NCI-H2196 treated with DMSO at 0.1 percent for 48 hours (cell line): ENCODE results near the gene ESYT2.

Experiments
- DNase-seq: peaks from one replicate; lab custom pipeline; 2025; ENCODE audit not compliant: unreplicated experiment; lab: John Stamatoyannopoulos, UW

ESYT2 gene

GRCh38 chr7:158827411-158828132 is 1.7 kb downstream of the ESYT2 start:
- no peak for DNase-seq

- DNase-seq, result no peak
Observed at GRCh38 chr7:158825628-158826289, 3.5 kb downstream of the ESYT2 start.

- no peak for DNase-seq
Observed at GRCh38 chr7:158824028-158824427, 5.3 kb downstream of the ESYT2 start.

GRCh38 chr7:158821171-158822031 is 7.9 kb downstream of the ESYT2 start:
- no peak for DNase-seq

- DNase-seq, result no peak
Observed at GRCh38 chr7:158820656-158821055, 8.7 kb downstream of the ESYT2 start.

GRCh38 chr7:158819571-158820203 is 9.6 kb downstream of the ESYT2 start:
- no peak for DNase-seq

- no peak for DNase-seq
Observed at GRCh38 chr7:158818325-158819213, 10.7 kb downstream of the ESYT2 start.

- no peak for DNase-seq
Observed at GRCh38 chr7:158816995-158817394, 12.3 kb downstream of the ESYT2 start.

GRCh38 chr7:158816271-158816670 is 13.0 kb downstream of the ESYT2 start:
- DNase-seq, result no peak

- no peak for DNase-seq
Observed at GRCh38 chr7:158815800-158816128, 13.5 kb downstream of the ESYT2 start.

- no peak for DNase-seq
Observed at GRCh38 chr7:158815083-158815799, 14.1 kb downstream of the ESYT2 start.

- no peak for DNase-seq
Observed at GRCh38 chr7:158814637-158815036, 14.7 kb downstream of the ESYT2 start.

GRCh38 chr7:158812684-158813083 is 16.6 kb downstream of the ESYT2 start:
- DNase-seq, result no peak

- no peak for DNase-seq
Observed at GRCh38 chr7:158811894-158812293, 17.4 kb downstream of the ESYT2 start.

GRCh38 chr7:158811461-158811860 is 17.8 kb downstream of the ESYT2 start:
- DNase-seq, result no peak

- DNase-seq, result no peak
Observed at GRCh38 chr7:158810846-158811245, 18.5 kb downstream of the ESYT2 start.

GRCh38 chr7:158809596-158809995 is 19.7 kb downstream of the ESYT2 start:
- no peak for DNase-seq

GRCh38 chr7:158808126-158808525 is 21.2 kb downstream of the ESYT2 start:
- no peak for DNase-seq

- no peak for DNase-seq
Observed at GRCh38 chr7:158805937-158806336, 23.4 kb downstream of the ESYT2 start.

GRCh38 chr7:158805414-158805813 is 23.9 kb downstream of the ESYT2 start:
- no peak for DNase-seq
